HEK293 (cell line): Measurements from ENCODE around the gene LRRFIP1.

Source experiments
- CTCF ChIA-PET: fragments of 350-600 bp; formaldehyde crosslinking; extraction: SDS; loops from one replicate; lab custom pipeline; 2021; ENCODE audit warnings: antibody characterized with exemption; lab: Yijun Ruan, JAX
- POLR2A ChIA-PET: fragments of 300-600 bp; formaldehyde crosslinking; extraction: SDS; loops from one replicate; lab custom pipeline; 2020; ENCODE audit warnings: antibody characterized with exemption, inconsistent platforms; lab: Yijun Ruan, JAX
- H3K27ac ChIP-seq: fragments of 200-500 bp; sonication (Bioruptor generic); 2 replicates; pipeline ENCODE4 v1.5.1; 2014; ENCODE audit warnings: low read depth, low read length, control low read depth, inconsistent platforms; ENCODE audit errors: extremely low read depth
- H3K36me3 ChIP-seq, 2 experiments: fragments of 200-500 bp in 1 of 2; sonication (Bioruptor generic) in 1 of 2; 1 replicate in 1 of 2; 2 replicates in 1 of 2; pipeline ENCODE4 v1.5.1; 2014 to 2017; ENCODE audit warnings: inconsistent platforms in 2 of 2, low read length in 2 of 2; ENCODE audit not compliant: control insufficient read depth in 2 of 2, insufficient read depth in 1 of 2
- H3K4me1 ChIP-seq: fragments of 200-500 bp; sonication (Bioruptor generic); 2 replicates; pipeline ENCODE4 v1.5.1; 2014; ENCODE audit warnings: mild to moderate bottlenecking, low read length, inconsistent platforms; ENCODE audit not compliant: control insufficient read depth, insufficient read depth
- H3K4me3 ChIP-seq: 2 replicates; pipeline ENCODE4 v1.5.1; 2011; ENCODE audit warnings: low read depth, mild to moderate bottlenecking, control low read depth, low read length, moderate library complexity
- H3K9me3 ChIP-seq: fragments of 200-500 bp; sonication (Bioruptor generic); 2 replicates; pipeline ENCODE4 v1.5.1; 2014; ENCODE audit warnings: low read depth, low read length, inconsistent platforms; ENCODE audit not compliant: control insufficient read depth, insufficient read depth
- GLI4 ChIP-seq: fragments of 450-650 bp; formaldehyde crosslinking; IDR thresholded peaks from 2 replicates; pipeline ENCODE4 v1.5.1; 2016; ENCODE audit warnings: missing biosample characterization, missing genetic modification characterization
- HOXC10 ChIP-seq: sonication (generic); formaldehyde crosslinking; IDR thresholded peaks from 2 replicates; pipeline ENCODE4 v1.8.1; 2023; ENCODE audit warnings: mild to moderate bottlenecking, missing genetic modification reagents
- INSM2 ChIP-seq: fragments of 450-650 bp; formaldehyde crosslinking; IDR thresholded peaks from 2 replicates; pipeline ENCODE4 v1.5.1; 2016; ENCODE audit warnings: missing biosample characterization, missing genetic modification characterization
- KLF7 ChIP-seq: fragments of 450-650 bp; formaldehyde crosslinking; IDR thresholded peaks from 2 replicates; pipeline ENCODE4 v1.5.1; 2016; ENCODE audit warnings: missing biosample characterization, missing genetic modification characterization, borderline replicate concordance
- KLF8 ChIP-seq: fragments of 450-650 bp; formaldehyde crosslinking; IDR thresholded peaks from 2 replicates; pipeline ENCODE4 v1.5.1; 2016; ENCODE audit warnings: missing biosample characterization, missing genetic modification characterization
- MYNN ChIP-seq: fragments of 450-650 bp; formaldehyde crosslinking; IDR thresholded peaks from 2 replicates; pipeline ENCODE4 v1.5.1; 2016; ENCODE audit warnings: missing biosample characterization, missing genetic modification characterization, borderline replicate concordance
- PRDM2 ChIP-seq: fragments of 450-650 bp; formaldehyde crosslinking; IDR thresholded peaks from 2 replicates; pipeline ENCODE4 v1.5.1; 2016; ENCODE audit warnings: missing biosample characterization, missing genetic modification characterization, borderline replicate concordance
- SP2 ChIP-seq: fragments of 450-650 bp; formaldehyde crosslinking; IDR thresholded peaks from 2 replicates; pipeline ENCODE4 v1.5.1; 2016; ENCODE audit warnings: missing biosample characterization, missing genetic modification characterization
- WT1 ChIP-seq: fragments of 450-650 bp; formaldehyde crosslinking; IDR thresholded peaks from 2 replicates; pipeline ENCODE4 v1.5.1; 2016; ENCODE audit warnings: missing biosample characterization, missing genetic modification characterization
- ZBTB1 ChIP-seq: fragments of 450-650 bp; formaldehyde crosslinking; IDR thresholded peaks from 2 replicates; pipeline ENCODE4 v1.5.1; 2016; ENCODE audit warnings: missing biosample characterization, missing genetic modification characterization
- ZBTB11 ChIP-seq: fragments of 450-650 bp; formaldehyde crosslinking; conservative IDR thresholded peaks from 2 replicates; pipeline ENCODE4 v1.5.1; 2016; ENCODE audit warnings: low read depth, missing biosample characterization, missing genetic modification characterization
- ZBTB17 ChIP-seq: fragments of 450-650 bp; formaldehyde crosslinking; IDR thresholded peaks from 2 replicates; pipeline ENCODE4 v1.5.1; 2016; ENCODE audit warnings: missing biosample characterization, missing genetic modification characterization
- ZNF155 ChIP-seq: fragments of 450-650 bp; formaldehyde crosslinking; IDR thresholded peaks from 2 replicates; pipeline ENCODE4 v1.5.1; 2016; ENCODE audit warnings: missing biosample characterization, missing genetic modification characterization
- ZNF157 ChIP-seq: fragments of 450-650 bp; formaldehyde crosslinking; IDR thresholded peaks from 2 replicates; pipeline ENCODE4 v1.5.1; 2016; ENCODE audit warnings: missing biosample characterization, missing genetic modification characterization
- ZNF169 ChIP-seq: fragments of 450-650 bp; formaldehyde crosslinking; IDR thresholded peaks from 2 replicates; pipeline ENCODE4 v1.5.1; 2016; ENCODE audit warnings: missing biosample characterization, missing genetic modification characterization
- ZNF248 ChIP-seq: fragments of 450-650 bp; formaldehyde crosslinking; IDR thresholded peaks from 2 replicates; pipeline ENCODE4 v1.5.1; 2017; ENCODE audit warnings: missing biosample characterization, missing genetic modification characterization
- ZNF341 ChIP-seq: fragments of 450-650 bp; formaldehyde crosslinking; IDR thresholded peaks from 2 replicates; pipeline ENCODE4; 2016; ENCODE audit warnings: low read depth, missing biosample characterization, missing genetic modification characterization
- ZNF514 ChIP-seq: fragments of 450-650 bp; formaldehyde crosslinking; IDR thresholded peaks from 2 replicates; pipeline ENCODE4 v1.5.1; 2016; ENCODE audit warnings: missing biosample characterization, missing genetic modification characterization
- ZNF621 ChIP-seq: fragments of 450-650 bp; formaldehyde crosslinking; IDR thresholded peaks from 2 replicates; pipeline ENCODE4 v1.5.1; 2017; ENCODE audit warnings: missing biosample characterization, missing genetic modification characterization
- ZNF623 ChIP-seq: fragments of 450-650 bp; formaldehyde crosslinking; IDR thresholded peaks from 2 replicates; pipeline ENCODE4 v1.5.1; 2016; ENCODE audit warnings: missing biosample characterization, missing genetic modification characterization
- ZNF830 ChIP-seq: fragments of 450-650 bp; IDR thresholded peaks from 2 replicates; pipeline ENCODE4 v1.5.0; 2018; ENCODE audit warnings: missing biosample characterization, missing genetic modification characterization, low read depth, mild to moderate bottlenecking, moderate library complexity
- ZNF843 ChIP-seq: fragments of 450-650 bp; formaldehyde crosslinking; IDR thresholded peaks from 2 replicates; pipeline ENCODE4 v1.5.1; 2016; ENCODE audit warnings: missing biosample characterization, missing genetic modification characterization
- ZSCAN30 ChIP-seq: fragments of 450-650 bp; IDR thresholded peaks from 2 replicates; pipeline ENCODE4 v1.5.1; 2018; ENCODE audit warnings: missing biosample characterization, mild to moderate bottlenecking, missing genetic modification characterization, moderate library complexity
- TF ChIP-seq, protein P1 (sequence below): fragments of 450-650 bp; formaldehyde crosslinking; IDR thresholded peaks from 2 replicates; pipeline ENCODE4 v1.5.1; 2016; ENCODE audit warnings: missing biosample characterization, missing genetic modification characterization

Gene LRRFIP1

GRCh38 chr2:237691029-237691907 is 63.9 kb downstream of the LRRFIP1 start (continued):
- TF ChIP-seq SP2 (tag by site-specific recombination) = peak; percentile 50
- TF ChIP-seq ZNF155 = no peak
- no peak for TF ChIP-seq ZNF830
- no peak for TF ChIP-seq KLF7 (tag by site-specific recombination)
- TF ChIP-seq ZNF341 = peak; percentile 35; the same call in 1 of the 2 replicates
- TF ChIP-seq ZNF843 = no peak
- no peak for TF ChIP-seq ZNF623 (tag by site-specific recombination)
- peak; percentile 48; the same call in 1 of the 2 replicates for TF ChIP-seq KLF8 (tag by site-specific recombination)
- TF ChIP-seq GLI4 (tag by site-specific recombination) = no peak
- no peak for TF ChIP-seq ZNF157 (tag by site-specific recombination)
- TF ChIP-seq MYNN = no peak
- no peak for TF ChIP-seq ZNF621 (tag by site-specific recombination)

DNA sequence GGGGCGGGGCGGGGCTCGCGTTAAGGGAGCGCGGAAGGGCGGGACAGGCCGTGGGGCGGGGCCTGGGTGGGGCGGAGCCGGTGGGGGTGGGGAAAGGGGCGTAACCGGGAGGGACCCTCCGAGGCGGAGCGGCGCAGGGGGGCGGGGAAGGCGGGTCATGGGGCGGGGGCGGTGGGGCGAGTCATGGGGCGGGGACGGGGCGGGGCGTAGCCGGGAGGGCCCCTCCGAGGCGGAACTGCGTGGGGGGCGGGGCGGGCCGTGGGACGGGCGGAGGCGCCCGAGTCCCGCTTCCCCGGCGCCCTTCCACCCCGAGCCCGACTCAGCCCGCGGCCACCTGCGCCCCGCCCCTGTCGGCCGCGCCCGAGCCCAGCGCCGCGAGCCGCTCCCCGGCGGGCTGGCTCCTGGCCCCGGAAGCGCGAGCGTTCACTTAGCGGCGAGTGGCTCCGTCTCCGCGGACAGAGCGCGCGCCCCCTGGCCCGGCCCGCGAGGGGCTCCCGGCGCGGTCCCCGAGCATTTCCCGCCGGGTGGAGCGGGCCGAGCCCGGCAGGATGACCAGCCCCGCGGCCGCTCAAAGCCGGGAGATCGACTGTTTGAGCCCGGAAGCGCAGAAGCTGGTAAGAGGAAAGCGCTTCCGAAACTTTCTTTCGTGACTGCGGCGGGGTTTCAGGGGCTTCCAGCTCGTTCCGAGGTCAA is 64.7 kb downstream of the LRRFIP1 start:
- Histone ChIP-seq H3K4me3 (peak overlapping the region; percentile 78), H3K4me1 (peaks cover 31% of the 10 kb centered on the region), H3K27ac (peak overlapping the region; percentile 74), H3K36me3 (no peaks in the 10 kb centered on the region), H3K9me3 (no peaks in the 10 kb centered on the region)
- ChIA-PET POLR2A (interaction anchor here (0.8 to 3.2 kb wide), 3 partner anchors 10 to 68 kb away, joined by 3 to 17 read pairs (median 4); no protein-coding TSS in a partner anchor), CTCF (interaction anchor here (0.6 to 2.8 kb wide), 3 partner anchors 37 to 160 kb away, joined by 3 to 11 read pairs (median 3); no protein-coding TSS in a partner anchor)
- TF ChIP-seq ZBTB1 (tag by site-specific recombination) (no peak), INSM2 (tag by site-specific recombination) (no peak), ZSCAN30 (tag by site-specific recombination) (peak; percentile 74), ZBTB17 (tag by site-specific recombination) (no peak), WT1 (tag by site-specific recombination) (no peak), ZBTB11 (peak; percentile 40; the same call in 1 of the 2 replicates), ZNF514 (no peak), ZNF248 (tag by site-specific recombination) (no peak), HOXC10 (0 out of 2 replicates have a peak, but pooled peaks have one; percentile 52), ZNF169 (no peak), PRDM2 (no peak)
- TF ChIP-seq, protein P1, sequence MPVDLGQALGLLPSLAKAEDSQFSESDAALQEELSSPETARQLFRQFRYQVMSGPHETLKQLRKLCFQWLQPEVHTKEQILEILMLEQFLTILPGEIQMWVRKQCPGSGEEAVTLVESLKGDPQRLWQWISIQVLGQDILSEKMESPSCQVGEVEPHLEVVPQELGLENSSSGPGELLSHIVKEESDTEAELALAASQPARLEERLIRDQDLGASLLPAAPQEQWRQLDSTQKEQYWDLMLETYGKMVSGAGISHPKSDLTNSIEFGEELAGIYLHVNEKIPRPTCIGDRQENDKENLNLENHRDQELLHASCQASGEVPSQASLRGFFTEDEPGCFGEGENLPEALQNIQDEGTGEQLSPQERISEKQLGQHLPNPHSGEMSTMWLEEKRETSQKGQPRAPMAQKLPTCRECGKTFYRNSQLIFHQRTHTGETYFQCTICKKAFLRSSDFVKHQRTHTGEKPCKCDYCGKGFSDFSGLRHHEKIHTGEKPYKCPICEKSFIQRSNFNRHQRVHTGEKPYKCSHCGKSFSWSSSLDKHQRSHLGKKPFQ (tag by site-specific recombination) = no peak
